ENCODE results near the gene ERC1.

Gene ERC1

DNA sequence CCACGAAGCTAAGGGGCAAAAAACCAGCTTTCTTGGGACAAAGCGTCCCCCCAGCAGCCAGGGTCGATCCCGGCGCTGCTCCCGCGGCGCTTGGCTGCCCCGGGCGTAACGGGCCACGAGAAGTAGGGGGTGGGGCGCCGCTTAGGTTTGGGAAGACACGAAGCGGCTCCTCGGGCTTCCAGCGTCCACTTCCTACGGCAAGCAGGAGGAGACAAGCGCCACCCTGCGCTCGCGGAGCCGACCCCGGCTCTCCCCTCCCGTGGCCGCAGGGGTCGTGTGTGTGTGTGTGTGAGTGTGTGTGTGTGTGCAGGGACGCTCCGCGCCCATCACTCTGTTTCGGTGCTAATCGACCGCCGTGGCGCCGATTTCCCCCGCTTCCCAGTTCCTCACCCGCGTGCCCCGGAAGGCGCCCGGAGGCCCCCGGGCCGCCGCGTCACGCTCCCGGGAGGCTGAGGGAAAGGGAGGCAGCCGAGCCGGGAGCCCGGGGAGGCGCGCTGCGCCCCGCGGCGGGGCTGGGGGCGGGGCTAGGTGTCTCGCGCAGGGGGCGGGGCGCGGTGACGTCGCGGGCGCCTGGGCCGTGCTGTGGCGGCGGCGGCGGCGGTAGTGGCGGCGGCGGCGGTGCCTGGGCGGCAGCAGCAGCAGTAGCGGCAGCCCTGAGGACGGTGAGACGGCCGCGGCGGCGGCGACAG, at the start of gene ERC1:
ERC1 (plus strand) TSS at position 563 of the 689 bp plus-strand sequence. CDS start 36,681 bp downstream, outside the sequence.
- DNase-seq = peak; percentile 84

DNA sequence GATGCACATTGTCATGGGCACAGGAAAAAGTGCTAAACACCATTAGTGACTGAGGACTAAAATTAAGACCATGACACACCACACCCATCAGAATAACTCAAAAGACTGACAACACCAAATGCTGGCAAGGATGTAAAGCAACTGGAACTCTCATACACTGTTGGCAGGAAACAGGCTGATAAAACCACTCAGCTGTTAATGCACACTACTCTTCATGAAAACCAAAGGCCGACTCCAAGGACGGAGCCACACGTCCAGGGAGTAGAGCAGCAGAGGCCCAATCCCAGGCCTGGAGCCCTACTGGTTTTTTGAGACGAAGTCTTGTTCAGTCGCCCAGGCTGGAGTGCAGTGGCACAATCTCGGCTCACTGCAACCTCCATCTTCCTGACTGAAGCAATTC, 48.0 kb upstream of the ERC1 start:
- no peak for DNase-seq

GRCh38 chr12:944211-944610, 46.8 kb upstream of the ERC1 start:
- DNase-seq = no peak

- DNase-seq = no peak
Measured at GRCh38 chr12:946212-946611, 44.8 kb upstream of the ERC1 start.

DNA sequence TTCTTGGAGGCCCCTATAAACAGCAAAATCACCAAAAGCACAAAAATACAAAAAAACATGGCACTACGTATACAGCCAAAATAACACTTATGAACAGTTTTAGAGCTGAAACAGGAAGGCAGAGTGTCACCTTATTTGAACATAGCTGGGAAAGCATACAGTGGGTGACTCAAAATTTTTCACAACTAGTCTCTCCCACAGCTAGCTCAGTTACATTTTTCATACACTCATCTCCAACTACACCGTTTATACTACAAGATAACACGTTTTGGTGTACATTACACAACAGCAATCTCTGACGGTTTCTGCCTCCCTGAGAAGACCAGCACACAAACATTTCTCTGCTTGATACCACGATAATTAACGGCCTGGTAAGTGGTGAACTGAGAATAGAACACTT, 44.4 kb upstream of the ERC1 start:
- peak; percentile 59 for DNase-seq

GRCh38 chr12:948238-948637, 42.8 kb upstream of the ERC1 start:
- DNase-seq = no peak

- peak; percentile 98 for DNase-seq
Measured at GRCh38 chr12:949453-950191, 41.4 kb upstream of the ERC1 start, which contains the start of gene RAD52. TSS of gene RAD52 (minus strand) at chr12:949694. CDS start at chr12:933058, 16,636 bp downstream.

DNA sequence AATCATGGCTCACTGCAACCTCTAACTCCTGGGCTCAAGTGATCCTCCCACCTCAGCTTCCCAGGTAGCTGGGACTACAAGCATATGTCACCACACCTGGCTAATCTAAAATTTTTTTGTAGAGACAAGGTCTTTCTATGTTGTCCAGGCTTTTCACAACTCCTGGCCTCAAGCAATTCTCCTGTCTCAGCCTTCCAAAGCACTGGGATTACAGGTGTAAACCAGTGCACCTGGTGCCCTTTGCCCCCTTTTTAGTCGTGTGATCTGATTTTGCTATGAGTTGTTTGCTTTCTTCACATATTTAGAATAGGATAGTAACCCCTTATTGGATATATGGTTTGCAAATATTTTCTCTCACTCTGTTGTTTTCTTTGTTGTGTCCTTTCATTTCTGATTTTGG, 39.8 kb upstream of the ERC1 start:
- no peak for DNase-seq

- DNase-seq = no peak
Measured at GRCh38 chr12:953776-954175, 37.2 kb upstream of the ERC1 start.

DNA sequence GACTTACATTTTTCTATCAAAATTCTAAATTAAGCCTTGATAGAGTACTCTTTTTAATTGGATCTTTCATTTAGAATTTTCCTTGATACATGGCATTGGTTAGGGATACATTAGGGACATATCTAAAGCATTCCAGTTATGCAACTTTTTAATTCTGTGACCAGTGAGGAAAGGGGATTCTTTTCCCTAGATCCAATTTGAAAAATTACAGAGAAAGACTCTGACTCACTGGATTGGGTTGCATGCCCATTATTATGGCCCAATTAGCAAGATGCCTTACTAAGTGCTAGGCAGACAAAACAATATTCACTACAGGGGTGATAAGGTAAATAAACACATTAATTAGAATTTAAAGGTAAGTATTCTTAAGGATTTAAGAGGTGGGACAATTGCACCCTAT, 36.3 kb upstream of the ERC1 start:
- DNase-seq = no peak

- DNase-seq = no peak
Measured at GRCh38 chr12:955939-956338, 35.1 kb upstream of the ERC1 start.

DNA sequence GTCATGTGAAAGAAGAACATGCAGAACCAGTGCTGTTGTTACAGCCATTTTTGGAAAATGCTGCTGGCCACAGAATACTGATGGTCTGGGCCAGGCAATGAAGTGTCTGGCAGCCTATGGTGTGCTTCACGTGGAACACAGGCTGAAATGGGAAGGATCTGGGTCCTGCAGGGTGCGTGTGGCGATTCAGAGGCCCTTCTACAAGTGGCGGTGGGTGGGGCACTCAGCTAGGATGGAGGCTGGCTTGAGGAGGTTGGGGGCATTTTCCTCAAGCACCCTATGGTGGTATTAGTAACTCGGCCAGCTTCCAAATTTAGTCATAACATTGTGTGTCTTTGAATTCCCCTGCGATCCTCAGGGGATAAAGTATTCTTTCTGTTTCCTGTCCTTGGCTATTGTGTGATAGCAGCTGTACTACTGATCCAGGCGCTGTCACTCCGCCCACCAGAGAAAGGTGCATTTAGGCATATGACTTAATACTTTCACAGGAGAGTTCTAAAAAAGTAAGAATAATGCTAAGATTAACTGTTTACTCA, 32.4 kb upstream of the ERC1 start:
- no peak for DNase-seq

GRCh38 chr12:966724-967123, 24.3 kb upstream of the ERC1 start:
- DNase-seq = no peak

- DNase-seq = no peak
Measured at GRCh38 chr12:967641-968040, 23.4 kb upstream of the ERC1 start.

GRCh38 chr12:968545-968944, 22.5 kb upstream of the ERC1 start:
- no peak for DNase-seq

DNA sequence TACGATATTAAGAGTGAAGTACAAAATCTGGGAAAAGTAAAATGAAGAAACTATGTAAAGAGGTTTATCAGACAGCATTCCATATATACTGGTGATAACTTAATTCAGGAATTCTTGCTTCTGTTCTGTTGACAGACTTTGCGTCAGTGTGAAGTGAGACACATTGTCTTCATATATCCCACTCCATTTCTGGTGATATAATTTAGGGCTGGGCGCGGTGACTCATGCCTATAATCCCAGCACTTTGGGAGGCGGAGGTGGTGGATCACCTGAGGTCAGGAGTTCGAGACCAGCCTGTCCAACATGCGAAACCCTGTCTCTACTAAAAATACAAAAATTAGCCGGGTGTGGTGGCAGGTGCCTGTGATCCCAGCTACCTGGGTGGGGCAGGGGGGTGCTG, 21.2 kb upstream of the ERC1 start:
- no peak for DNase-seq

DNA sequence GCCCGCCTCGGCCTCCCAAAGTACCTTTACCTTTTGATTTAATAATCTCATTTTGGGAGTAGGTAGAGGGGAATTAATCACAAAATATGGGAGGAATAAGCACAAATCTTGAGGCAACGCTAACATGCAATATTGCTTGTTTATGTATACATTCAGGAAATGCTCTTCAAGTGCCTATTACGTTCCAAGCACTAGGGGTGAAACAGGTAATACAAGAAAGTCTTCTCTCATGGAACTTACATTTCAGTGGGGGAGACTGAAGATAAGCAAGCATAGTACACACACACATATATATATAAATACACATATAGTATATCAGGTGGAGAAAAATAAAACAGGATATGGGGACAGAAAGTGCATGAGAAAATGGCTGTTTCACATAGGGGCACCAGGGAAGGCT, 19.0 kb upstream of the ERC1 start:
- DNase-seq = no peak

DNA sequence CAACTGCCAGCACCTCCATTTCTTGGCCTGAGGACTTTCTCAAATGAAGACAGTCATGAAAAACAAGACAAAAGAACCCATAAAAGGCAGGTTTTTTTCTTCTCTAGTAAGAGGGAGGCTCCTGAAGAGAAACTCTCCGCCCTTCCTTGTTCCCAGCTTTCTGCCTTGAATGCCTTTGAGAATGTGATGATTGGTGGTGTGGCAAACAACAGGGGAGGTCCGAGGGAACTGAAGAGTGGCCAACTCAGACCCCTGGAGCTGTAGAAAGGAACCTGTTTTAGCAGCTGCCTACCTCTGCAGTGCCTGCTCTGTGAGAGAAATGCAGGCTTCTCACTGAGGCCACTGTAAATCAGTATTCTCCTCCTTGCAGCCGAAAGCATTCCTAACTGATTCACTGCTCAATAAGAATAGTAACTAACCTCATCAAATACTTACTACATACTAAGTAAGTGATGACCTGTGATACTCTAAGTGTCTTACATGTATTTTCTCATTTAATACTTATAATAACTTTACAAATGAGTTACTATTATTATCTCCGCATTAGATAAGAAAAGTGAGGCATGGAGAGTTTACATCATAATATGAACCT, 16.7 kb upstream of the ERC1 start:
- no peak for DNase-seq

- no peak for DNase-seq
Measured at GRCh38 chr12:976644-977043, 14.4 kb upstream of the ERC1 start.

DNA sequence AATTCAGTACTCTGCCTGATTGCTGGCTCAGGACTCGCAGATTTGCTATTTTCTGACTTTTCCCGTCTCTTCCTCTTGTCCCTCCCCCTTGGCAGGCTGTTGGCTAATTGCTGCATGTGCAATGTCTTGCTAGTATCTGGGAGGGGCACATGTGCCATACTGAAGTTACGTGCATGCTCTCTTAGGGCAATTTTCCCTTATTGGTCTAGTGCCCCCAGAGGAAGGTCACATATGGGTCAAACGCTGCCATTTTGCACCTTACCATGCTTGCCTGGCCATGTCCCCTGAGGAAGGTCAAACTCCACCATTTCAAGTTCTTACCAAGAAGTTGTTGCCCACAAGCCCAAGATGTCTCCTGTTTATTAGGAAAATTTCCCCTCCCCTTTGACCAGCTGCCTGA, 13.9 kb upstream of the ERC1 start:
- DNase-seq = no peak

DNA sequence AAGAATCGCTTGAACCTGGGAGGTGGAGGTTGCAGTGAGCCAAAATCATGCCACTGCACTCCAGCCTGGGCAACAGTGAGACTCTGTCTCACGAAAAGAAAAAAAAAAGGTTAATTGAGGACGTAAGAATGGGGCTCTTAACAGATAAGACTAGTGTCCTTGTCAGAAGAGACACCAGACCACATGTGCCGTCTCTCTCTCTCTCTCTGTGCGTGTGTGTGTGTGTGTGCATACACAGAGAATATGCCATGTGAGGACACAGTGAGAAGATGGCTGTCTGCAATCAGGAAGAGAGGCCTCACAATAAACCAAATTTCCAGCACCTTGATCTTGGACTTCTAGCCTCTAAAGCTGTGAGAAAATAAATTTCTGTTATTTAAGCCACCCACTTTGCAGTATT, 11.7 kb upstream of the ERC1 start:
- no peak for DNase-seq

DNA sequence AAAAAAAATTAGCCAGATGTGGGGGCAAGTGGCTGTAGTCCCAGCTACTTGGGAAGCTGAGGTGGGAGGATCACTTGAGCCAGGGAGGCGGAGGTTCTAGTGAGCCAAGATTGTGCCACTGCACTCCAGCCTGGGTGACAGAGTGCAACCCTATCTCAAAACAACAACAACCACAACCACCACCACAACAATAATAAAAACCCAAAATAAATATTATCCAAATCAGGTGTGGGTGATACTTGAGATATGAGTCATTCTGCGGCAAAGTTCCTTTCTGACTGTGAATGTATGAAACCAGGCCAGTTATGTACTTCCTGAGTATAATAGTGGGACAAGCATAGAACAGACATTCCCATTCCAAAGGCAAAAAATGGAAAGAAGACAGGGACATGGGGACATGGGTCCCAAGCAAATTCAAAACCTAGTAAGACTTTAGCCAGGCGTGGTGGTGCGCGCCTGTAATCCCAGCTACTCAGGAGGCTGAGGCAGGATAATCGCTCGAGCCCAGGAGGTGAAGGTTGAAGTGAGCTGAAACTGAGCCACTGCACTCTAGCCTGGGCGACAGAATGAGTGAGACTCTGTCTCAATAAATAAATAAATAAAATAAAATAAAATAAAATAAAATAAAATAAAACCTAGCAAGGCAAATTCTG, 9.7 kb upstream of the ERC1 start:
- peak; percentile 53 for DNase-seq

DNA sequence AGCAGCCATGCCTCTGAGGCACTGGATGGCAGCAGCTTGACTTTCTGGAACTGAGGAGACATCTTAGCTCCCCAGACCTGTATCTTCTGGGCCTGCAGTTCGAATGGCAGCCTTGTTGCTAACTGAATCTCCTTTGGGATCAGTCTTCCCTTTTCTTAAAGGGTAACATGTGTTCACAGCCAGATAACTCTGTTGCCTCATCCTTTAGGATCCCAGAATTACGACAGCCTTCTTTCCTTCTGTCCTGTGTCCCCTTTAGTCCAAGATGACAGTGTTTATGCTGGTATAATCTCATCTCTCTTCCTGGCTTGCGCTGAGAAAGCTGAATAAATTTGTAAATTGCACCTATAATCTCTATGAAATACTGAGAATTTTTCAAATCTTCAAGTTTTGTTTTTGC, 9.1 kb upstream of the ERC1 start:
- no peak for DNase-seq
